MM.1S (cell line): ENCODE results near the gene CRMP1.

ENCODE experiments used
- DNase-seq: peaks from one replicate; pipeline ENCODE4 v3.0.0-alpha.2; 2015
- H2AFZ ChIP-seq: fragments of 300-600 bp; sonication (generic); 2 replicates; pipeline ENCODE4 v1.6.0; 2016; ENCODE audit warnings: antibody characterized with exemption, low read length
- H3F3A ChIP-seq: fragments of 300-600 bp; sonication (generic); 2 replicates; pipeline ENCODE4 v1.6.1; 2016; ENCODE audit warnings: mild to moderate bottlenecking, antibody characterized with exemption, low read length, moderate library complexity, mixed read lengths; ENCODE audit not compliant: insufficient read depth
- H3K27ac ChIP-seq: fragments of 300-600 bp; sonication (generic); 2 replicates; pipeline ENCODE4 v1.5.1; 2016; ENCODE audit warnings: mild to moderate bottlenecking, low read length
- H3K27me3 ChIP-seq: fragments of 300-600 bp; sonication (generic); replicated peaks from 2 replicates; pipeline ENCODE4 v1.6.0; 2016; ENCODE audit warnings: low read length; ENCODE audit not compliant: insufficient read depth
- H3K36me3 ChIP-seq: fragments of 300-600 bp; sonication (generic); replicated peaks from 2 replicates; pipeline ENCODE4 v1.6.1; 2016; ENCODE audit warnings: mild to moderate bottlenecking, low read length, mixed read lengths; ENCODE audit not compliant: insufficient read depth
- H3K4me1 ChIP-seq: fragments of 300-600 bp; sonication (generic); 2 replicates; pipeline ENCODE4 v1.6.1; 2016; ENCODE audit warnings: low read length, mixed read lengths
- H3K4me2 ChIP-seq: fragments of 300-600 bp; sonication (generic); 2 replicates; pipeline ENCODE4 v1.6.0; 2016; ENCODE audit warnings: low read depth, low read length
- H3K4me3 ChIP-seq: fragments of 300-600 bp; sonication (generic); 2 replicates; pipeline ENCODE4 v1.5.1; 2016; ENCODE audit warnings: low read length, mixed read lengths
- H3K79me2 ChIP-seq: fragments of 300-600 bp; sonication (generic); 2 replicates; pipeline ENCODE4 v1.6.1; 2016; ENCODE audit warnings: mixed run types, low read length, mixed read lengths
- H3K9ac ChIP-seq: fragments of 300-600 bp; sonication (generic); 2 replicates; pipeline ENCODE4 v1.6.1; 2016; ENCODE audit warnings: low read length, mixed read lengths
- H3K9me2 ChIP-seq: fragments of 300-600 bp; sonication (generic); replicated peaks from 2 replicates; pipeline ENCODE4 v1.6.1; 2016; ENCODE audit warnings: mild to moderate bottlenecking, low read length, mixed read lengths; ENCODE audit not compliant: insufficient read depth
- H3K9me3 ChIP-seq: fragments of 300-600 bp; sonication (generic); replicated peaks from 2 replicates; pipeline ENCODE4 v1.6.1; 2016; ENCODE audit warnings: mild to moderate bottlenecking, low read length, mixed read lengths; ENCODE audit not compliant: insufficient read depth
- H4K20me1 ChIP-seq: fragments of 300-600 bp; sonication (generic); 2 replicates; pipeline ENCODE4 v1.6.1; 2016; ENCODE audit warnings: mild to moderate bottlenecking, low read length, moderate library complexity, mixed read lengths; ENCODE audit not compliant: insufficient read depth
- EZH2 ChIP-seq: fragments of 300-600 bp; sonication (generic); optimal IDR thresholded peaks from 2 replicates; pipeline ENCODE3; 2017; ENCODE audit warnings: low read depth, mild to moderate bottlenecking, antibody characterized with exemption, low read length, mixed read lengths
- EZH2phosphoT487 ChIP-seq: fragments of 300-600 bp; sonication (generic); IDR thresholded peaks from 2 replicates; pipeline ENCODE4 v1.6.1; 2018; ENCODE audit warnings: antibody characterized with exemption, low read length
- TF ChIP-seq, protein P1 (sequence below): fragments of 300-600 bp; sonication (generic); IDR thresholded peaks from 2 replicates; pipeline ENCODE4 v1.5.1; 2016; ENCODE audit warnings: antibody characterized with exemption, low read length, mixed read lengths

Gene CRMP1

DNA sequence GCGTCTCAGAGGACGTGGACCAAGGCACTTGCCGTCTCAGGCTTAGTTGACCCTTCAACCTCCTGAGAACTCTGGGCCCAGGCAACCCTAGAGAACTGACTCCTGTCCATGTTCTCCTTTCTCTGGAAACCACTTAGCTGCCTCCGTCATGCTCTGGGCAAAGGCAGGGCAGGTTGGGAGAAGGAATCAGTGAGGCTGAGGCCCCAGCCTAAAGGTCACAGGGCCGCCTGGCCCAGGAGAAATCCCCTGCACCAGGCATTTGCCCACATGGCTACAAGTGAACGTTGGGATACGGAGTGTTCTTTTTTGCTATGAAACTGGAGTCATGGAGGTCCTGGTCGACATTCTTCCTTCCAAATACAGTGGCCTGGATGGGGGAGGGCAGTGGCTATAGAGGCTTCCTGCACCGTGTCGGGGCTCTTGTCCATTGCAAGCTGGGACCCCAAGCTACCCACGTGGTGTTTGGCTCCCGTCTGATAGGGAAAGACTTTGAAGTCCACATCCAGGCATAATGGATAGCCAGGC, 76.0 kb downstream of the CRMP1 start:
- H4K20me1 ChIP-seq = no peaks in the 10 kb centered on the region

DNA sequence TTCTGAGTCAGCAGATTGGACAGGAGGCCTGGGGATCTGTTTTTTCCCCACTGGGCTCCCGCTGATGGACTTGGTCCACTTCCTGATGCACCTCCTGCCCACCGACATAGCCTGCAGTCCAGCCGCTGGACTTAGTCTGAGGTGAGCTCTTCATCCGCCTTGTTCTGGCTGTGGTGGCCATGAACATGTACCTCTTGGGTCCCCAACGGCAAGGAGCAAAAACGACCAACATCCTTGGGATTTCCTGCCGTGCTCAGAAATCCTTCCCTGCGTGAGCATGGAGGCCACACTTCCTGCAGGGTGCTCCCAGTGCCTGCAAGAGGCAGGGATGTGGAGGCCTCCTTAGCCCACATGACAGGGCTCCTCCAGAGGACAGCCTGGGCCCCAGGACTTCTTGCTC, 76.8 kb downstream of the CRMP1 start:
- H3K27ac ChIP-seq = no peak overlapping the region
- no peak overlapping the region for H3K4me3 ChIP-seq
- no peaks in the 10 kb centered on the region for H3K9me2 ChIP-seq
- no peaks in the 10 kb centered on the region for H3K27me3 ChIP-seq
- DNase-seq = no peak
- H2AFZ ChIP-seq = no peak overlapping the region
- H3K9ac ChIP-seq = no peak overlapping the region
- no peaks in the 10 kb centered on the region for H3K9me3 ChIP-seq
- no peaks in the 10 kb centered on the region for H3F3A ChIP-seq
- no peak overlapping the region for H3K4me2 ChIP-seq
- no peaks in the 10 kb centered on the region for H4K20me1 ChIP-seq
- H3K4me1 ChIP-seq = peaks cover 3% of the 10 kb centered on the region
- H3K79me2 ChIP-seq = no peaks in the 10 kb centered on the region
- no peaks in the 10 kb centered on the region for H3K36me3 ChIP-seq
- TF ChIP-seq, protein P1, sequence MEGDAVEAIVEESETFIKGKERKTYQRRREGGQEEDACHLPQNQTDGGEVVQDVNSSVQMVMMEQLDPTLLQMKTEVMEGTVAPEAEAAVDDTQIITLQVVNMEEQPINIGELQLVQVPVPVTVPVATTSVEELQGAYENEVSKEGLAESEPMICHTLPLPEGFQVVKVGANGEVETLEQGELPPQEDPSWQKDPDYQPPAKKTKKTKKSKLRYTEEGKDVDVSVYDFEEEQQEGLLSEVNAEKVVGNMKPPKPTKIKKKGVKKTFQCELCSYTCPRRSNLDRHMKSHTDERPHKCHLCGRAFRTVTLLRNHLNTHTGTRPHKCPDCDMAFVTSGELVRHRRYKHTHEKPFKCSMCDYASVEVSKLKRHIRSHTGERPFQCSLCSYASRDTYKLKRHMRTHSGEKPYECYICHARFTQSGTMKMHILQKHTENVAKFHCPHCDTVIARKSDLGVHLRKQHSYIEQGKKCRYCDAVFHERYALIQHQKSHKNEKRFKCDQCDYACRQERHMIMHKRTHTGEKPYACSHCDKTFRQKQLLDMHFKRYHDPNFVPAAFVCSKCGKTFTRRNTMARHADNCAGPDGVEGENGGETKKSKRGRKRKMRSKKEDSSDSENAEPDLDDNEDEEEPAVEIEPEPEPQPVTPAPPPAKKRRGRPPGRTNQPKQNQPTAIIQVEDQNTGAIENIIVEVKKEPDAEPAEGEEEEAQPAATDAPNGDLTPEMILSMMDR = no peak
- TF ChIP-seq EZH2phosphoT487 (no peak), EZH2 (no peak)

More for the DNA sequence above, 76.0 kb downstream of the CRMP1 start:
- Histone ChIP-seq H2AFZ (no peak overlapping the region), H3K4me2 (no peak overlapping the region), H3K27ac (no peak overlapping the region), H3F3A (peaks cover 7% of the 10 kb centered on the region; the same call in 1 of the 2 replicates), H3K79me2 (no peaks in the 10 kb centered on the region), H3K4me1 (peaks cover 11% of the 10 kb centered on the region), H3K9ac (no peak overlapping the region), H3K9me3 (no peaks in the 10 kb centered on the region), H3K27me3 (no peaks in the 10 kb centered on the region), H3K36me3 (no peaks in the 10 kb centered on the region), H3K9me2 (no peaks in the 10 kb centered on the region), H3K4me3 (no peak overlapping the region)
- TF ChIP-seq EZH2phosphoT487 (no peak), EZH2 (no peak)
- TF ChIP-seq, protein P1 = no peak
- DNase-seq = no peak

DNA sequence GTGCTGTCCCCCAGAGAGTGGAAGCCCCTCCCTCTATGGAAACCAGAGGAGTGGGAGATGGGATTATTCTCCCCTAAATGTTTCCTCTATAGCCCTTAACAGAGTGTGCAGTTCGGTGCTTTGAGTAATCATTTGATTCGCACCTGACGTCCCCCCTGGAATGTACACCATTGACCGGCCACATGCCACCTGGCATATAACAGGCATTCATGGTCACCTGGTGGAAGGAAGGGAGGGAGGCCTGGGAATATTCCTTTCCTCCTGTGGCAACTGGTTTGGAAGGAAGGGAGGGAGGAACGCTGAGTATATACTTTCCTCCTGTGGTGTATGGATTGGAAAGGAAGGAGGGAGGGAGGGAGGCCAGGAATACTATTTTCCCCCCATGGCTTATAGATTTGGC, 77.2 kb downstream of the CRMP1 start:
- no peak overlapping the region for H2AFZ ChIP-seq
- no peaks in the 10 kb centered on the region for H3K36me3 ChIP-seq
- no peaks in the 10 kb centered on the region for H3K79me2 ChIP-seq
- H4K20me1 ChIP-seq = no peaks in the 10 kb centered on the region
- no peaks in the 10 kb centered on the region for H3F3A ChIP-seq
- TF ChIP-seq EZH2 = no peak
- TF ChIP-seq EZH2phosphoT487 = no peak
- TF ChIP-seq, protein P1 = no peak
- no peaks in the 10 kb centered on the region for H3K9me3 ChIP-seq
- H3K27ac ChIP-seq = no peak overlapping the region
- no peak overlapping the region for H3K4me2 ChIP-seq
- no peak for DNase-seq
- H3K9ac ChIP-seq = no peak overlapping the region
- no peaks in the 10 kb centered on the region for H3K4me1 ChIP-seq
- H3K27me3 ChIP-seq = no peaks in the 10 kb centered on the region
- no peaks in the 10 kb centered on the region for H3K9me2 ChIP-seq
- no peak overlapping the region for H3K4me3 ChIP-seq
